Panc1 (cell line): ENCODE data around the gene SHOC1. TPM values are rescaled to one million over a fixed set of nuclear protein-coding genes. Genes with fewer than 3 reads are reported as not detected.

ENCODE experiments used
- ATAC-seq: fragments of 200-7000 bp; cut with Tn5 transposase; 2 replicates; pipeline ENCODE4 v1.9.1; 2020; ENCODE audit warnings: mild to moderate bottlenecking, moderate library complexity
- BruUV-seq: library from RNA; stranded (reverse); fragments of 400-500 nt; replicated peaks from 2 replicates; lab custom pipeline; 2021; lab: Mats Ljungman, UMichigan
- CTCF ChIA-PET: fragments of 300-600 bp; sonication (Branson Sonifier 250); formaldehyde crosslinking; loops from one replicate; lab custom pipeline; 2022; ENCODE audit warnings: antibody characterized with exemption; lab: Charles Lee
- POLR2A ChIA-PET: fragments of 300-600 bp; sonication (Branson Sonifier 250); formaldehyde crosslinking; loops from one replicate; lab custom pipeline; 2022; ENCODE audit warnings: antibody characterized with exemption; lab: Charles Lee
- DNase-seq: peaks from one replicate; pipeline ENCODE4 v3.0.0-alpha.2; 2010; ENCODE audit warnings: low read depth, low spot score
- H3K27ac ChIP-seq: 2 replicates; pipeline ENCODE4 v1.5.1; 2011; ENCODE audit warnings: mild to moderate bottlenecking, low read length, inconsistent platforms
- H3K27me3 ChIP-seq: fragments of 200-500 bp; sonication (Bioruptor generic); 2 replicates; pipeline ENCODE4 v1.6.0; 2014; ENCODE audit warnings: low read length, inconsistent platforms; ENCODE audit not compliant: control insufficient read depth, insufficient read depth
- H3K36me3 ChIP-seq: fragments of 200-500 bp; sonication (Bioruptor generic); 2 replicates; pipeline ENCODE4 v1.5.1; 2014; ENCODE audit warnings: inconsistent platforms, mild to moderate bottlenecking, low read length, moderate library complexity; ENCODE audit not compliant: control insufficient read depth, insufficient read depth
- H3K4me1 ChIP-seq: 2 replicates; pipeline ENCODE4 v1.5.1; 2011; ENCODE audit warnings: inconsistent platforms, mild to moderate bottlenecking, low read length, moderate library complexity; ENCODE audit not compliant: control insufficient read depth, insufficient read depth
- H3K4me3 ChIP-seq, 2 experiments: 2 replicates each; pipeline ENCODE4 v1.5.1; 2011 to 2012; ENCODE audit warnings: low read depth in 2 of 2, low read length in 2 of 2, mild to moderate bottlenecking in 2 of 2, inconsistent platforms in 1 of 2, moderate library complexity in 1 of 2
- H3K9me3 ChIP-seq: fragments of 200-500 bp; sonication (Bioruptor generic); 2 replicates; pipeline ENCODE4 v1.5.1; 2014; ENCODE audit warnings: low read depth, mild to moderate bottlenecking, inconsistent platforms, low read length, moderate library complexity; ENCODE audit not compliant: control insufficient read depth, insufficient read depth
- CTCF ChIP-seq: fragments of 450-650 bp; IDR thresholded peaks from 2 replicates; pipeline ENCODE4 v1.5.1; 2017; ENCODE audit warnings: mild to moderate bottlenecking
- POLR2AphosphoS5 ChIP-seq: IDR thresholded peaks from 2 replicates; pipeline ENCODE4 v1.6.1; 2012; ENCODE audit warnings: mild to moderate bottlenecking, low read depth, low read length, moderate library complexity
- REST ChIP-seq, 2 experiments: IDR thresholded peaks; 2 replicates each; pipeline ENCODE4 v1.6.1; 2011 to 2012; ENCODE audit warnings: low read depth in 2 of 2, control low read depth in 1 of 2, low read length in 1 of 2, mild to moderate bottlenecking in 1 of 2, moderate library complexity in 1 of 2; ENCODE audit not compliant: insufficient read depth in 1 of 2
- SIN3A ChIP-seq: IDR thresholded peaks from 2 replicates; pipeline ENCODE4 v1.6.1; 2012; ENCODE audit warnings: low read depth, mild to moderate bottlenecking, low read length, moderate library complexity, borderline replicate concordance; ENCODE audit not compliant: insufficient read depth
- TCF7L2 ChIP-seq: IDR thresholded peaks from 2 replicates; pipeline ENCODE4 v1.6.1; 2011; ENCODE audit warnings: mild to moderate bottlenecking, low read depth, low read length, inconsistent platforms
- in situ Hi-C: cut with HindIII; loops from 2 replicates; pipeline ENCODE4 v1.10.0; 2016; ENCODE audit warnings: low sequenced_read_pairs, low pct_unique_long_range_greater_than_20kb
- intact Hi-C: fragments of 100-400 bp; cut with micrococcal nuclease; formaldehyde crosslinking; loops from one replicate; pipeline ENCODE4 v1.10.0; 2022; ENCODE audit not compliant: unreplicated experiment
- total RNA-seq: library from RNA; stranded (reverse); gene quantifications from one replicate; pipeline ENCODE4 v1.2.1, GENCODE V29; 2021; ENCODE audit not compliant: unreplicated experiment

Gene SHOC1
- total RNA-seq, 1 experiment from 2014 or later = 0.10 TPM

- DNase-seq = no peak
These were observed 32.2 kb downstream of the SHOC1 start for GRCh38 chr9:111762556-111762955.

More at GRCh38 chr9:111762556-111762955, 32.2 kb downstream of the SHOC1 start:
- in situ Hi-C loops (no loop called here), intact Hi-C loops (loop anchor here (10.0 kb wide), 1 partner anchor 142 kb away; no protein-coding TSS in a partner anchor)
- Histone ChIP-seq H3K4me1 (peaks cover 2% of the 10 kb centered on the region; the same call in 1 of the 2 replicates), H3K36me3 (no peaks in the 10 kb centered on the region), H3K9me3 (no peaks in the 10 kb centered on the region), H3K4me3 (no peak overlapping the region), H3K27ac (no peak overlapping the region; the same call in 1 of the 2 replicates), H3K27me3 (no peaks in the 10 kb centered on the region)
- no peak for TF ChIP-seq SIN3A
- no peak for TF ChIP-seq POLR2AphosphoS5
- TF ChIP-seq TCF7L2 = no peak
- no peak for TF ChIP-seq REST (IDR thresholded peaks at IDR 0.05; ENCODE audit: insufficient read depth in 1 of 2, low read depth in 2 of 2, low read length in 1 of 2)
- TF ChIP-seq CTCF = no peak
- ChIA-PET POLR2A (no interaction called here), CTCF (interaction anchor here (0.6 kb wide), 1 partner anchor 312 kb away, joined by 8 read pairs; no protein-coding TSS in a partner anchor)
- ATAC-seq = no peak
- BruUV-seq = no TSS peak
